Activated T-cell treated with anti-CD3 and anti-CD28 coated beads, Interleukin-2, amount 50 U/mL, for 24 hours (primary cell): ENCODE measurements around the gene PRDM10.
A peak's percentile ranks its signal among the peaks of the same experiment; 100 is the strongest.

Experiments used
- DNase-seq: peaks from one replicate; pipeline ENCODE4 v3.0.0-alpha.2; 2020
- H3K27ac Mint-ChIP-seq: 2 replicates; pipeline ENCODE4 v1.8.0; 2020; ENCODE audit warnings: mild to moderate bottlenecking, mixed read lengths
- H3K27me3 Mint-ChIP-seq: 2 replicates; pipeline ENCODE4 v1.8.0; 2020; ENCODE audit warnings: mixed read lengths
- H3K36me3 Mint-ChIP-seq: 2 replicates; pipeline ENCODE4 v1.8.0; 2020; ENCODE audit warnings: low read depth, mixed read lengths
- H3K4me1 Mint-ChIP-seq: 2 replicates; pipeline ENCODE4 v1.8.0; 2020; ENCODE audit warnings: low read depth, mixed read lengths
- H3K4me3 Mint-ChIP-seq: 2 replicates; pipeline ENCODE4 v1.8.0; 2020; ENCODE audit warnings: mild to moderate bottlenecking, moderate library complexity, mixed read lengths
- H3K9me3 Mint-ChIP-seq: 2 replicates; pipeline ENCODE4 v1.8.0; 2020; ENCODE audit warnings: mixed read lengths

PRDM10 gene

GRCh38 chr11:129951201-129951865 lies 51.3 kb downstream of the PRDM10 start:
- Mint-ChIP-seq H3K9me3 (no peaks in the 10 kb centered on the region), H3K27me3 (no peaks in the 10 kb centered on the region), H3K4me3 (no peak overlapping the region), H3K27ac (no peak overlapping the region), H3K4me1 (peaks cover 5% of the 10 kb centered on the region), H3K36me3 (peaks cover 44% of the 10 kb centered on the region)
- no peak for DNase-seq

- no peaks in the 10 kb centered on the region for H3K9me3 Mint-ChIP-seq
- H3K27me3 Mint-ChIP-seq: no peaks in the 10 kb centered on the region
Measured at GRCh38 chr11:129950101-129951091, 52.2 kb downstream of the PRDM10 start.

DNA sequence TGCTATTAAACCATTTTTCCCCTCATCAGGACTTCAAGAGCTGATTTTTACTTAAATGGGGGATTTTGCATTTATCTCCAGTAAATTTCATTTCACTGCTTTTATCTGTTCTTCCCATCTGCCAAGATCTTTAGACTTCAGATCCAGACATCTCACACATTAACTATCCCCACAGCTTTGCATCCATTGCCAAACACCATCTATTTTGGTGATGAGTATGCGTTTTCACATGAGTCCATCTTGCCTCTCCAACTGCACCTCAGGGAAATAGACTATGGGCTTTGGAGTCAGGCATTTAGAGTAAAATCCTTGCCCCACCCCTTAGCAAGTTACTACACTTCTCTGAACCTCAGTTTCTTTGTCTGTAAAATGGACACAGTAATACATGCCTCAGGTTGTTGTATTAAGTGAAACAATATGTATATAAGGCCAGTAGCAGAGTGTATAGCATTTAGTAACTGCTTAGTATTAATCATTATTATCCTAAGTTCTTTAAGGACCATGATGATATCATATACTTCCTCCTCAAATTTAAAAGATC lies 53.6 kb downstream of the PRDM10 start:
- DNase-seq: no peak
- Mint-ChIP-seq H3K4me3 (no peak overlapping the region), H3K27me3 (no peaks in the 10 kb centered on the region), H3K4me1 (peaks cover 5% of the 10 kb centered on the region), H3K27ac (no peak overlapping the region), H3K9me3 (no peaks in the 10 kb centered on the region), H3K36me3 (peaks cover 46% of the 10 kb centered on the region)

More at GRCh38 chr11:129950101-129951091, 52.2 kb downstream of the PRDM10 start:
- Mint-ChIP-seq H3K36me3 (peaks cover 44% of the 10 kb centered on the region), H3K27ac (no peak overlapping the region), H3K4me1 (peaks cover 5% of the 10 kb centered on the region), H3K4me3 (no peak overlapping the region)
- no peak for DNase-seq

DNA sequence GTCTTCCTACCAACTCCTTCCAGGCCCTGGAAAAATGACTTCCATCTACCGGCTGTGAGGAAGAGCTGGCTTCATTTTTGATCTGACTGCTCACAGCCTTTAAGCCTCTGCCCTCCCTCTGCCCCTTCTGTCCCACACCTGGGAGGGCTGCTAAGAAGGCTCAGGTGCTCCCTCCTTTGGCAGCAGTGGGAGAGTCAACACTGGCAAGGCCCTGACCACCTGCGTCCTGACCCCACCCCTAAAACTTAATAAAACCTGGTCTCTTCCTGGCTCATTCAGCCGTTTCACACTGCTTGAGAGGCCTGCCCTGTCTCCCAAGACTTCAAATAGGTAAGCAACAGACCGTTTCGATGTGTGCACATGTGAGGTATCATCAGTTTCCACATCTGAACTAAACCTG lies 55.2 kb downstream of the PRDM10 start:
- H3K36me3 Mint-ChIP-seq: peaks cover 54% of the 10 kb centered on the region

GRCh38 chr11:129946965-129947364 lies 55.7 kb downstream of the PRDM10 start:
- Mint-ChIP-seq H3K4me3 (no peak overlapping the region), H3K27me3 (no peaks in the 10 kb centered on the region), H3K36me3 (peaks cover 59% of the 10 kb centered on the region), H3K9me3 (no peaks in the 10 kb centered on the region), H3K27ac (no peak overlapping the region), H3K4me1 (peaks cover 3% of the 10 kb centered on the region)
- no peak for DNase-seq

More for the DNA sequence above, 55.2 kb downstream of the PRDM10 start:
- no peaks in the 10 kb centered on the region for H3K9me3 Mint-ChIP-seq
- H3K4me1 Mint-ChIP-seq: peaks cover 5% of the 10 kb centered on the region
- no peak overlapping the region for H3K27ac Mint-ChIP-seq
- DNase-seq: no peak
- H3K4me3 Mint-ChIP-seq: no peak overlapping the region
- H3K27me3 Mint-ChIP-seq: no peaks in the 10 kb centered on the region

- Mint-ChIP-seq H3K27ac (peak overlapping the region; percentile 64), H3K36me3 (peaks cover 62% of the 10 kb centered on the region), H3K27me3 (no peaks in the 10 kb centered on the region), H3K9me3 (no peaks in the 10 kb centered on the region), H3K4me1 (no peaks in the 10 kb centered on the region), H3K4me3 (no peak overlapping the region)
- no peak for DNase-seq
Measured at GRCh38 chr11:129946256-129946655, 56.4 kb downstream of the PRDM10 start.

DNA sequence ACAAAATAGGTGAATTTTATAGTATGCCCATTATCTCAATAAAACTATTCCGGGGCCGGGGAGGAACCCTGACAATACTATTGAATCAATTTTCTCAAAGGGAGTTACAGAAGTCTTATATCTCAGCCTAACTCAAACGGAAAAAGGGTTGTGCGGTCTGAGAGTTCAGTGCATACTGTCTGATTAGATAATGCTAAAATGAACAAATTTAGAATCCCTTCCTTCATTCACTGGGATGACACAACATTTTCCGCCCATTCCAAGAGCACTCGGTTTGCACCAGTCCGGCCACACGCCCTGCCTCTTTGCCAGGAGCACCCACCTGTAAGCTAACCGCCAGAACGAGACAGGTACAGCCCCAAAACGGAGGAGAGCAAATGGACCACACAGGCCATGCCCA lies 57.3 kb downstream of the PRDM10 start:
- Mint-ChIP-seq H3K36me3 (peaks cover 59% of the 10 kb centered on the region), H3K27me3 (no peaks in the 10 kb centered on the region), H3K4me3 (no peak overlapping the region), H3K27ac (no peak overlapping the region), H3K9me3 (no peaks in the 10 kb centered on the region), H3K4me1 (no peaks in the 10 kb centered on the region)
- DNase-seq: no peak

DNA sequence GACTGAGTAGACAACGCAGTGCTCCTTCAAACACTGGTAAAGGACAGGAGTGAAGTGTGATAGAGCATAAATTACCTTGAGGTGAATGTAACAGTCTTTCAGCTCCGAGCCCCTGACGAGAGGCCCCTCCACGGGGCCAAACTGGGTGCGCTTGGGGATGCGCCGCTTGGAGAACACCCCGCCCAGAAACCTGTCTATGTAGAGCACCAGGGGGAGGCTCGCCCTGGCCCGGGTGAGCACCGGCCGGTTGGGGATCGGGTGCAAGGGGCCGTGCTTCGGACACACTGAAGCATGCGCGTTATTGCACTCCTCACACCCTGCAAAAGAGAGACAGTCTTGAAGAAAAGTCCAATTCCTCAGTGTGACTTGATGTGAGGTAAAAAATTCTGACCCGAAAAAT lies 57.9 kb downstream of the PRDM10 start:
- H3K27me3 Mint-ChIP-seq: no peaks in the 10 kb centered on the region
- peaks cover 58% of the 10 kb centered on the region for H3K36me3 Mint-ChIP-seq
- H3K9me3 Mint-ChIP-seq: no peaks in the 10 kb centered on the region
- H3K27ac Mint-ChIP-seq: no peak overlapping the region
- no peak for DNase-seq
- H3K4me1 Mint-ChIP-seq: no peaks in the 10 kb centered on the region
- no peak overlapping the region for H3K4me3 Mint-ChIP-seq

- peaks cover 61% of the 10 kb centered on the region for H3K36me3 Mint-ChIP-seq
- DNase-seq: no peak
- no peaks in the 10 kb centered on the region for H3K27me3 Mint-ChIP-seq
- H3K4me3 Mint-ChIP-seq: no peak overlapping the region
- H3K27ac Mint-ChIP-seq: no peak overlapping the region
- no peaks in the 10 kb centered on the region for H3K4me1 Mint-ChIP-seq
- no peaks in the 10 kb centered on the region for H3K9me3 Mint-ChIP-seq
Measured at GRCh38 chr11:129943036-129943435, 59.6 kb downstream of the PRDM10 start.

- H3K9me3 Mint-ChIP-seq: no peaks in the 10 kb centered on the region
- H3K36me3 Mint-ChIP-seq: peaks cover 36% of the 10 kb centered on the region
- no peak overlapping the region for H3K27ac Mint-ChIP-seq
- H3K4me1 Mint-ChIP-seq: no peaks in the 10 kb centered on the region
- H3K4me3 Mint-ChIP-seq: no peak overlapping the region
- no peak for DNase-seq
- no peaks in the 10 kb centered on the region for H3K27me3 Mint-ChIP-seq
Measured at GRCh38 chr11:129939510-129939909, 63.1 kb downstream of the PRDM10 start.

DNA sequence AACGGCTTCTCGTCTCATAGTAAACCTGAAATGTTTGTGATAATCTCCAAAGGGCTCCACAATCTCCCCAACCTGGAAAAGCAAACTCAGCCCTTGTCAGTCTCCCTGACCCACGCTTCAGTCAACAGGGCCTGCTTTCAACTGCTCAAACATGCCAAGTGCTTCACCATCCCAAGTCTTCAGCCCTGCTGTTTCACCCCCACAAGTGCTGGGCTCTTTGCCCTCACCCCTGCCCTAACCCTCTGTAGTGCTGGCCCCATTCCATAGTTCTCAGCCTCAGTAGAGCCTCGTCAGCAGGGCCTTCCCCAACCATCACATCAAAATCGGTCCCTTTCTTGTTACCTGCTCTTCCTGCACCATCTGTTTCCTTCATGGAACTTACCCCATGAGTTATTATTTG lies 63.9 kb downstream of the PRDM10 start:
- no peak for DNase-seq
- no peaks in the 10 kb centered on the region for H3K9me3 Mint-ChIP-seq
- no peak overlapping the region for H3K4me3 Mint-ChIP-seq
- no peak overlapping the region for H3K27ac Mint-ChIP-seq
- H3K4me1 Mint-ChIP-seq: no peaks in the 10 kb centered on the region
- peaks cover 42% of the 10 kb centered on the region for H3K36me3 Mint-ChIP-seq
- H3K27me3 Mint-ChIP-seq: no peaks in the 10 kb centered on the region

GRCh38 chr11:129937592-129938238 lies 64.9 kb downstream of the PRDM10 start:
- H3K36me3 Mint-ChIP-seq: peaks cover 43% of the 10 kb centered on the region
- no peaks in the 10 kb centered on the region for H3K27me3 Mint-ChIP-seq
- no peak for DNase-seq
- no peaks in the 10 kb centered on the region for H3K4me1 Mint-ChIP-seq
- no peaks in the 10 kb centered on the region for H3K9me3 Mint-ChIP-seq
- H3K27ac Mint-ChIP-seq: no peak overlapping the region
- no peak overlapping the region for H3K4me3 Mint-ChIP-seq

- Mint-ChIP-seq H3K4me3 (no peak overlapping the region), H3K36me3 (peaks cover 41% of the 10 kb centered on the region), H3K27ac (no peak overlapping the region), H3K4me1 (no peaks in the 10 kb centered on the region), H3K9me3 (no peaks in the 10 kb centered on the region), H3K27me3 (no peaks in the 10 kb centered on the region)
- no peak for DNase-seq
Measured at GRCh38 chr11:129935723-129936122, 66.9 kb downstream of the PRDM10 start.

GRCh38 chr11:129933891-129934290 lies 68.7 kb downstream of the PRDM10 start:
- Mint-ChIP-seq H3K4me1 (no peaks in the 10 kb centered on the region), H3K4me3 (no peak overlapping the region), H3K9me3 (no peaks in the 10 kb centered on the region), H3K27ac (no peak overlapping the region), H3K27me3 (no peaks in the 10 kb centered on the region), H3K36me3 (peaks cover 50% of the 10 kb centered on the region)
- DNase-seq: no peak
